Right atrium auricular region (tissue), 2 donors: ENCODE data around the gene ARHGAP32. TPM values are rescaled to one million over a fixed set of nuclear protein-coding genes. Genes with fewer than 3 reads are reported as not detected.
A peak's percentile ranks its signal among the peaks of the same experiment; 100 is the strongest.

ENCODE experiments used
- DNase-seq: peaks from one replicate; pipeline ENCODE4 v3.0.0-alpha.2; 2019; ENCODE audit warnings: low spot score
- H3K27ac ChIP-seq, 2 donors: fragments of 200-600 bp; sonication (generic); 1 replicate in 1 of 2; 2 replicates in 1 of 2; pipeline ENCODE4 v1.5.1; 2016 to 2019
- H3K27me3 ChIP-seq, 2 donors: fragments of 200-600 bp; sonication (generic); one replicate each; pipeline versions ENCODE4 v1.5.1 to v1.6.0; 2017 to 2019
- H3K36me3 ChIP-seq: fragments of 200-600 bp; sonication (generic); one replicate; pipeline ENCODE4 v1.5.1; 2016
- H3K4me1 ChIP-seq, 2 donors: fragments of 200-600 bp; sonication (generic); one replicate each; pipeline versions ENCODE4 v1.5.1 to v1.6.0; 2017 to 2019
- H3K4me3 ChIP-seq, 2 donors: fragments of 200-600 bp; sonication (generic); 1 replicate in 1 of 2; 2 replicates in 1 of 2; pipeline ENCODE4 v1.5.1; 2017 to 2019; ENCODE audit warnings: mild to moderate bottlenecking in 1 of 2, moderate library complexity in 1 of 2
- H3K9me3 ChIP-seq, 2 donors: fragments of 200-600 bp; sonication (generic); one replicate each; pipeline ENCODE4 v1.5.1; 2019
- CTCF ChIP-seq, 2 donors: fragments of 200-600 bp; sonication (generic); IDR thresholded peaks; one replicate each; pipeline ENCODE4 v1.5.1; 2019; ENCODE audit warnings: antibody characterized with exemption in 2 of 2
- total RNA-seq, 2 donors: library from RNA; depleted of rRNA; stranded (reverse); fragments of >200 nt; gene quantifications; one replicate each; pipeline ENCODE4 v1.1.0, GENCODE V29; 2016

Gene ARHGAP32
- total RNA-seq, 2 donors from 2014 or later: 5.2 to 10.5 TPM

- no peak for DNase-seq
Observed at GRCh38 chr11:129210831-129211181, 18.7 kb upstream of the ARHGAP32 start.

DNA sequence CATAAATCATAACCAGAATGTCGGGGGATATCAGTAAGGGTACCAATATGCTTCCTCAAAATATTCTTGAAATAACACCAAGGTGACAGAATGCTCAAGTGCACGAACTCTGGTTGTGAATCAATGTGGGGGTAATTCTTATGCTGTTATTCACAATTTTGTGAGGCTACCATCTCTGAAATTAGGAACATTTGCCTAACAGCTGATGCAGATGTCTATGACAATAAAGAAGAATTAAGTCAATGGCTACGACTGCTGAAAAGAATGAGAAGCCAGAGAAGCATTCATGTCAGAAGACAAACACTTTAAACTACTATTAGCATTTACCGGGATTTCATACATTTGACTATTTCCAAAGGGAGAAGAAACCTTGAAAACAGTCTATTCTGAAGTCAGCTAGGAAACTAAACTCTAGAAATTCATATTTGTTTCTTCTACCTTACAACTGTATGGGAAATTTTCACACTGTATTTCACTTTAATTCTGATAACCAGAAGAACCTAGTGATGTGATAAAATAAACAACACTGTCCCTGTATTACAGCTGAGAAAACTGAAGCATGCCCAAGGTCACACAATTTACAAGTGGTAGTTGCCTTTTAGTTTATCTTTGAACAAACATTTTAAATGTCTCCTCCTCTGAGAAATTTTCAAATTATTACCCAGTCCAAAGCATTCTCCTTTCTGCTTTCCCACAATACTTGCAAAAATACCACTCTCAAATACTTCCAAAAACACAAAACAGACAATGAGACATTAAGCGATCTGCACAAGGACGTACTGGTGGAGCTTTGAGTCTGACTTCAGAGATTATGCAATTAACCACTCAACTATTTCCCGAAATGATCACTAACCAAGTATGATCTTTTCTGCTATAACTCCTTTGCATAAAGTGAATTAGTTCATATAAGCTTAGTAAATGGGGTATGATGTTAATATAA, 18.0 kb upstream of the ARHGAP32 start:
- no peaks in the 10 kb centered on the region for H3K36me3 ChIP-seq
- TF ChIP-seq CTCF (IDR thresholded peaks at IDR 0.05): no peak
- no peak for DNase-seq
- H3K27ac ChIP-seq: peak overlapping the region in 1 of 2 donors; percentile 23
- no peak overlapping the region for H3K4me3 ChIP-seq
- H3K9me3 ChIP-seq: no peaks in the 10 kb centered on the region
- no peaks in the 10 kb centered on the region for H3K27me3 ChIP-seq
- H3K4me1 ChIP-seq: no peaks in the 10 kb centered on the region

More at GRCh38 chr11:129210831-129211181, 18.7 kb upstream of the ARHGAP32 start:
- Histone ChIP-seq H3K4me3 (no peak overlapping the region), H3K9me3 (no peaks in the 10 kb centered on the region), H3K4me1 (no peaks in the 10 kb centered on the region), H3K27ac (no peak overlapping the region), H3K27me3 (no peaks in the 10 kb centered on the region), H3K36me3 (no peaks in the 10 kb centered on the region)
- no peak for TF ChIP-seq CTCF (IDR thresholded peaks at IDR 0.05)

- no peak for TF ChIP-seq CTCF (IDR thresholded peaks at IDR 0.05)
- no peak for DNase-seq
- no peaks in the 10 kb centered on the region for H3K9me3 ChIP-seq
Observed at GRCh38 chr11:129208863-129209262, 16.7 kb upstream of the ARHGAP32 start.

GRCh38 chr11:129204150-129204838, 12.2 kb upstream of the ARHGAP32 start:
- Histone ChIP-seq H3K27ac (no peak overlapping the region), H3K27me3 (no peaks in the 10 kb centered on the region)
- no peak for DNase-seq

More at GRCh38 chr11:129208863-129209262, 16.7 kb upstream of the ARHGAP32 start:
- Histone ChIP-seq H3K36me3 (no peaks in the 10 kb centered on the region), H3K4me3 (no peak overlapping the region), H3K27me3 (no peaks in the 10 kb centered on the region), H3K4me1 (no peaks in the 10 kb centered on the region), H3K27ac (no peak overlapping the region)

GRCh38 chr11:129202646-129203045, 10.5 kb upstream of the ARHGAP32 start:
- Histone ChIP-seq H3K27ac (no peak overlapping the region), H3K36me3 (no peaks in the 10 kb centered on the region), H3K4me1 (no peaks in the 10 kb centered on the region), H3K9me3 (no peaks in the 10 kb centered on the region), H3K4me3 (no peak overlapping the region), H3K27me3 (no peaks in the 10 kb centered on the region)
- no peak for DNase-seq
- TF ChIP-seq CTCF (IDR thresholded peaks at IDR 0.05): no peak

More at GRCh38 chr11:129204150-129204838, 12.2 kb upstream of the ARHGAP32 start:
- Histone ChIP-seq H3K9me3 (no peaks in the 10 kb centered on the region), H3K36me3 (no peaks in the 10 kb centered on the region), H3K4me1 (no peaks in the 10 kb centered on the region), H3K4me3 (no peak overlapping the region)
- TF ChIP-seq CTCF (IDR thresholded peaks at IDR 0.05): no peak
